Neural progenitor cell (in vitro differentiated cells): ENCODE measurements around the gene RAB27A. TPM values are rescaled to one million over a fixed set of nuclear protein-coding genes. Genes with fewer than 3 reads are reported as not detected.
"Not testable (repeated sequence)": the region's sequence is repeated elsewhere in the genome, so short reads cannot be mapped to it uniquely, and the experiment has no call there.

ENCODE experiments used
- DNase-seq: peaks from one replicate; pipeline ENCODE4 v3.0.0-alpha.2; 2016; ENCODE audit warnings: low spot score
- H2AFZ ChIP-seq: fragments of 200-600 bp; sonication (generic); replicated peaks from 2 replicates; pipeline ENCODE4 v1.6.1; 2016; ENCODE audit warnings: antibody characterized with exemption
- H3F3A ChIP-seq: fragments of 200-600 bp; sonication (generic); 2 replicates; pipeline ENCODE4 v1.6.1; 2016; ENCODE audit warnings: antibody characterized with exemption, low read depth
- H3K27ac ChIP-seq: fragments of 200-600 bp; sonication (generic); 2 replicates; pipeline ENCODE4 v1.5.1; 2016; ENCODE audit warnings: mild to moderate bottlenecking
- H3K27me3 ChIP-seq: fragments of 200-600 bp; sonication (generic); 2 replicates; pipeline ENCODE4 v1.6.1; 2016; ENCODE audit warnings: mild to moderate bottlenecking, moderate library complexity
- H3K36me3 ChIP-seq: fragments of 200-600 bp; sonication (generic); 2 replicates; pipeline ENCODE4 v1.5.1; 2016
- H3K4me1 ChIP-seq: fragments of 200-600 bp; sonication (generic); 2 replicates; pipeline ENCODE4 v1.6.1; 2016; ENCODE audit warnings: mixed run types
- H3K4me2 ChIP-seq: fragments of 200-600 bp; sonication (generic); 2 replicates; pipeline ENCODE4 v1.6.1; 2016
- H3K4me3 ChIP-seq: fragments of 200-600 bp; sonication (generic); 2 replicates; pipeline ENCODE4 v1.5.1; 2016
- H3K79me2 ChIP-seq: fragments of 200-600 bp; sonication (generic); 2 replicates; pipeline ENCODE4 v1.6.1; 2016; ENCODE audit warnings: low read depth
- H3K9ac ChIP-seq: fragments of 200-600 bp; sonication (generic); 2 replicates; pipeline ENCODE4 v1.6.1; 2016
- H3K9me3 ChIP-seq: fragments of 200-600 bp; sonication (generic); 2 replicates; pipeline ENCODE4 v1.5.1; 2016; ENCODE audit warnings: low read depth
- H4K20me1 ChIP-seq: fragments of 200-600 bp; sonication (generic); 2 replicates; pipeline ENCODE4 v1.6.1; 2016; ENCODE audit warnings: low read depth
- H3K27ac Mint-ChIP-seq: 3 replicates; pipeline ENCODE4 v1.8.0; 2021; ENCODE audit warnings: mixed read lengths
- H3K27me3 Mint-ChIP-seq: 2 replicates; pipeline ENCODE4 v1.8.0; 2022; ENCODE audit warnings: low read depth, mild to moderate bottlenecking, inconsistent platforms, moderate library complexity, mixed read lengths; ENCODE audit not compliant: insufficient read depth
- H3K36me3 Mint-ChIP-seq: 3 replicates; pipeline ENCODE4 v1.8.0; 2021; ENCODE audit warnings: mixed read lengths
- H3K4me1 Mint-ChIP-seq: 3 replicates; pipeline ENCODE4 v1.8.0; 2021; ENCODE audit warnings: mixed read lengths
- H3K4me3 Mint-ChIP-seq: 3 replicates; pipeline ENCODE4 v1.8.0; 2021; ENCODE audit warnings: mild to moderate bottlenecking, moderate library complexity, mixed read lengths
- H3K9me3 Mint-ChIP-seq: 3 replicates; pipeline ENCODE4 v1.8.0; 2020; ENCODE audit warnings: mixed read lengths
- CTCF ChIP-seq: fragments of 200-600 bp; sonication (generic); IDR thresholded peaks from 2 replicates; pipeline ENCODE4 v1.5.1; 2017; ENCODE audit warnings: antibody characterized with exemption, mild to moderate bottlenecking
- EZH2 ChIP-seq: fragments of 200-600 bp; sonication (generic); IDR thresholded peaks from 2 replicates; pipeline ENCODE4 v1.6.1; 2017; ENCODE audit warnings: antibody characterized with exemption, mild to moderate bottlenecking, moderate library complexity
- EZH2phosphoT487 ChIP-seq: fragments of 200-600 bp; sonication (generic); IDR thresholded peaks from 2 replicates; pipeline ENCODE4 v1.6.1; 2017; ENCODE audit warnings: antibody characterized with exemption
- total RNA-seq: library from RNA; depleted of rRNA; stranded (reverse); fragments of >200 nt; gene quantifications from 2 replicates; pipeline ENCODE4 v1.2.3, GENCODE V29; 2015; ENCODE audit warnings: low replicate concordance

Gene RAB27A
- total RNA-seq, 1 donor from 2014 or later = 3.6 TPM

- no peak overlapping the region for H3K9ac ChIP-seq
- H3K36me3 ChIP-seq = no peaks in the 10 kb centered on the region
- TF ChIP-seq EZH2 (no peak), EZH2phosphoT487 (no peak), CTCF (no peak)
- no peak overlapping the region for H3K27ac ChIP-seq
- no peaks in the 10 kb centered on the region for H3K9me3 ChIP-seq
- no peaks in the 10 kb centered on the region for H3K9me3 Mint-ChIP-seq
- no peaks in the 10 kb centered on the region for H3K36me3 Mint-ChIP-seq
- H3F3A ChIP-seq = no peaks in the 10 kb centered on the region
- no peak overlapping the region for H3K27ac Mint-ChIP-seq
- no peaks in the 10 kb centered on the region for H3K79me2 ChIP-seq
- H3K4me3 Mint-ChIP-seq = no peak overlapping the region
- no peaks in the 10 kb centered on the region for H3K4me1 ChIP-seq
- no peaks in the 10 kb centered on the region for H4K20me1 ChIP-seq
- no peaks in the 10 kb centered on the region for H3K27me3 Mint-ChIP-seq
- no peak overlapping the region for H2AFZ ChIP-seq
- no peaks in the 10 kb centered on the region for H3K4me1 Mint-ChIP-seq
- H3K27me3 ChIP-seq = no peaks in the 10 kb centered on the region
- H3K4me2 ChIP-seq = no peak overlapping the region
- H3K4me3 ChIP-seq = no peak overlapping the region
- no peak for DNase-seq
Measured at GRCh38 chr15:55250392-55250791, 39.2 kb downstream of the RAB27A start.

DNA sequence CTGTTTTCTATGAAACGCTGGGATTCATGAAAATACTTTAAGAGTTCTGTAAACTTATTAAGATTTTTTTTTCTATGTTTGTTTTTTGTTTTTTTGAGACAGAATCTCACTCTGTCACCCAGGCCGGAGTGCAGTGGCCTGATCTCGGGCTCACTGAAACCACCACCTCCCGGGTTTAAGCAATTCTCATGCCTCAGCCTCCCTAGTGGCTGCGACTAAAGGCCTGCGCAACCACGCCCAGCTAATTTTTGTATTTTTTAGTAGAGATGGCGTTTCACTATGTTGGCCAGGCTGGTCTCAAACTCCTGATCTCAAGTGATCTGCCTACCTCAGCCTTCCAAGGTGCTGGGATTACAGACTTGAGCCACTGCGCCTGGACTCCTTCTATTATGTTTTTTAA lies 39.7 kb downstream of the RAB27A start:
- H3K4me1 ChIP-seq, H3K79me2 ChIP-seq, H2AFZ ChIP-seq, H3K27me3 ChIP-seq, DNase-seq, H3K9me3 Mint-ChIP-seq, H3K27ac ChIP-seq, H3K36me3 ChIP-seq, H3K4me1 Mint-ChIP-seq, H3K9me3 ChIP-seq, H3K9ac ChIP-seq, H3K4me3 Mint-ChIP-seq, H3K36me3 Mint-ChIP-seq, H3K27me3 Mint-ChIP-seq, H4K20me1 ChIP-seq, H3K4me3 ChIP-seq, H3F3A ChIP-seq, H3K4me2 ChIP-seq, H3K27ac Mint-ChIP-seq: not testable (repeated sequence)

DNA sequence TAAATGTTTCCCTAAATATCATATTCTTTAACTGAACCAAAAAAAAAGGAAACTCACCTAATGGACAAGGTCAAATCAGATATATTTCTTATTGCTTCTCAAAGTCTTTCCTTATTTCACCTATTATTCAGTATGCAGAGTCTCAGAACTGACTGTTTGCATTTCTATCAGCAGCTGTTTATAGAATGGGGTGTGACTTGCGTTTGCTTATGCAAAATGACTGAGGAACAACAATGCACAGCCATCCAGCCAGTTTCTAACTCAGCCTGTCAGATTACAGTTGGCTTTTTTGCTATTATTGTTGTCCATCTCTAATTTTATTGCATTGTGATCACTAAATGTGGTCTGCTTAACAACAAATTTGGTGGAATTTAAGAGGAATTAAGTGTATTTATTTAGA lies 40.7 kb downstream of the RAB27A start:
- H3K4me3 ChIP-seq = no peak overlapping the region
- H3K9ac ChIP-seq = no peak overlapping the region
- Mint-ChIP-seq H3K4me1 (no peaks in the 10 kb centered on the region), H3K36me3 (no peaks in the 10 kb centered on the region), H3K9me3 (no peaks in the 10 kb centered on the region), H3K27me3 (no peaks in the 10 kb centered on the region), H3K4me3 (no peak overlapping the region), H3K27ac (no peak overlapping the region)
- no peak overlapping the region for H3K27ac ChIP-seq
- H4K20me1 ChIP-seq = no peaks in the 10 kb centered on the region
- no peaks in the 10 kb centered on the region for H3K9me3 ChIP-seq
- no peak for DNase-seq
- no peak overlapping the region for H2AFZ ChIP-seq
- no peaks in the 10 kb centered on the region for H3K4me1 ChIP-seq
- H3F3A ChIP-seq = no peaks in the 10 kb centered on the region
- no peak overlapping the region for H3K4me2 ChIP-seq
- H3K27me3 ChIP-seq = no peaks in the 10 kb centered on the region
- TF ChIP-seq CTCF = no peak
- no peak for TF ChIP-seq EZH2phosphoT487
- TF ChIP-seq EZH2 = no peak
- H3K36me3 ChIP-seq = no peaks in the 10 kb centered on the region
- H3K79me2 ChIP-seq = no peaks in the 10 kb centered on the region

GRCh38 chr15:55247766-55248427 lies 41.7 kb downstream of the RAB27A start:
- no peak overlapping the region for H3K4me3 Mint-ChIP-seq
- Histone ChIP-seq H3K9me3 (no peaks in the 10 kb centered on the region), H3K27me3 (no peaks in the 10 kb centered on the region), H3F3A (no peaks in the 10 kb centered on the region), H4K20me1 (no peaks in the 10 kb centered on the region), H3K4me3 (no peak overlapping the region), H3K36me3 (no peaks in the 10 kb centered on the region), H3K79me2 (no peaks in the 10 kb centered on the region), H3K27ac (no peak overlapping the region), H2AFZ (no peak overlapping the region), H3K4me1 (no peaks in the 10 kb centered on the region), H3K9ac (no peak overlapping the region), H3K4me2 (no peak overlapping the region)
- no peaks in the 10 kb centered on the region for H3K9me3 Mint-ChIP-seq
- no peaks in the 10 kb centered on the region for H3K4me1 Mint-ChIP-seq
- no peak for TF ChIP-seq EZH2
- TF ChIP-seq CTCF = no peak
- no peak for TF ChIP-seq EZH2phosphoT487
- no peaks in the 10 kb centered on the region for H3K27me3 Mint-ChIP-seq
- DNase-seq = no peak
- no peak overlapping the region for H3K27ac Mint-ChIP-seq
- H3K36me3 Mint-ChIP-seq = no peaks in the 10 kb centered on the region
